ENCODE data around the gene PHYHD1. TPM values are rescaled to one million over a fixed set of nuclear protein-coding genes. Genes with fewer than 3 reads are reported as not detected.
A peak's percentile ranks its signal among the peaks of the same experiment; 100 is the strongest.

The PHYHD1 gene
- total and polyA plus RNA-seq, 2 of the 4 experiments (the other 2 are of a cell fraction): 2.2 to 8.4 TPM

DNA sequence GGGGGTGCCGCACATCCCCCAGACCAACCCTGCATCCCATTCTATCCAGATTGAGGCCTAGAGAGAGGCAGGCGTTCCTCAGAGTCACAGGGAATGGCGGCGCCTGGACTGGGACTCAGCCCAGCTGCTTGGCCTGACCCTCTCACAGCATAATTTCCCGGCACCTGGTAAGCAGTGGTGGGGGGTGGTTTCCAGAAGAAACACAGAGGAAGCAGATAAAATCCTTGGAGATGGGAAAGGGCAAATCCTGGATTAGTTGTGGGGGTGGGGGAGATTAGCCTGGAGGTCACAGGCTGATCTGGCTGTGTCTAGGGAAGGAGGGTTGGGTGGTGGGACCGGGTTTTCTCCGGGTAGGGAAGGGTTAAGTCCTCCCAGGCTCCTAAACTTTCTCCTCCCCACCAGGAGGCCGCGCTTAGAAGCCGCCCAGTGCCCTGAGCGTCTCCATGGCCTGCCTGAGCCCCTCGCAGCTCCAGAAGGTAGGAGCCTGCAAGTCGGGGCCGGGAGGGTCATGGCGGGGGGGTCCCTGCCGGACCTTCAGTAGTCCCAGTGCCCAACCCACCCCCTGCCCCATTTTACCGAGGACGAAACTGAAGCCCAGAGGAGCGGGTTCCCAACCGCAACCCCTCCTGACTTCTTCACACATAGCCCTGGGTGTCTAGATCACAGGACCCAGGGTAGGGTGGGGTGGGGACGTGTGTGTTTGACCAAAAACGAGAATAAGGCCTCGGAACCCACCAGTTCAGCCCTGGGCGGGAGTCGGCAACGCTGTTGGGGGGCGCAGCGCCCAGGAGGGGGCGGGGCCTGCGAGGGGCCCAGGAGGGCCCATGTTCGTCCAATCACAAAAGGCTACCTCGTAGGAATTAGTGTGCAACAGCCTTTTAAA lies 1.3 kb downstream of the PHYHD1 start:
- dilution Hi-C loops (cut with HindIII; ENCODE audit: low sequenced_read_pairs, unreplicated experiment) (no loop called here), in situ Hi-C loops (cut with MboI; ENCODE audit: low sequenced_read_pairs) (no loop called here), intact Hi-C loops (cut with micrococcal nuclease) (no loop called here)
- ChIA-PET CTCF (interaction anchor here (0.7 kb wide), 1 partner anchor 70 kb away, joined by 4 read pairs; no protein-coding TSS in a partner anchor), POLR2A (ENCODE audit: unreplicated experiment) (no interaction called here)
- Histone ChIP-seq H3K9me3 (ENCODE audit: control insufficient read depth, insufficient read depth, low read length) (no peaks in the 10 kb centered on the region), H2BK120ac (ENCODE audit: low read depth, low read length) (peak overlapping the region; percentile 79), H4K8ac (ENCODE audit: low read depth in 2 of 2, low read length in 2 of 2) (peak overlapping the region; percentile 20 to 91), H2AK9ac (replicated peaks; ENCODE audit: low read depth, low read length, poor library complexity) (peak overlapping the region; percentile 92), H2BK15ac (ENCODE audit: low read depth, low read length) (0 out of 3 replicates have a peak overlapping the region, but pooled peaks have one; percentile 74), H2AFZ (replicated peaks; ENCODE audit: low read length, poor library complexity) (peak overlapping the region; percentile 88), H3K56ac (ENCODE audit: extremely low read depth, insufficient read depth, low read length) (peak overlapping the region; percentile 49), H2AK5ac (ENCODE audit: low read depth, low read length) (peak overlapping the region; percentile 31), H3K18ac (ENCODE audit: low read depth, low read length) (peak overlapping the region; percentile 10; the same call in 1 of the 2 replicates), H4K20me1 (ENCODE audit: insufficient read depth, low read length) (no peaks in the 10 kb centered on the region), H4K5ac (ENCODE audit: low read depth, low read length) (peak overlapping the region; percentile 59), H3K23ac (ENCODE audit: low read depth, low read length) (peak overlapping the region; percentile 13; the same call in 1 of the 2 replicates), H3K4me2 (ENCODE audit: low read depth, low read length) (peak overlapping the region; percentile 51), H2BK5ac (ENCODE audit: low read depth, low read length, poor library complexity, severe bottlenecking) (peak overlapping the region; percentile 7), H3K79me1 (ENCODE audit: low read depth in 1 of 2, low read length in 2 of 2) (peaks cover 12 to 42% of the 10 kb centered on the region in 2 experiments; a peak in 3 of 4 replicates), H3K9ac (ENCODE audit: low read depth, low read length) (peak overlapping the region; percentile 69), H2BK20ac (ENCODE audit: low read depth, low read length) (peak overlapping the region; percentile 85), H3K4me1 (ENCODE audit: control insufficient read depth, insufficient read depth, low read length) (peaks cover 15% of the 10 kb centered on the region), H3K36me3 (ENCODE audit: control insufficient read depth, insufficient read depth, low read length) (peaks cover 13% of the 10 kb centered on the region), H3K27ac (ENCODE audit: insufficient read depth, low read length) (peak overlapping the region; percentile 75), H3K14ac (replicated peaks; ENCODE audit: low read depth, low read length) (peak overlapping the region; percentile 55), H3K27me3 (ENCODE audit: control insufficient read depth, insufficient read depth, low read length) (no peaks in the 10 kb centered on the region), H3K9me1 (ENCODE audit: insufficient read depth, low read length) (peaks cover 20% of the 10 kb centered on the region), H3K4ac (ENCODE audit: low read depth, low read length) (peak overlapping the region; percentile 77), H4K91ac (ENCODE audit: insufficient read depth, low read depth, low read length) (peak overlapping the region; percentile 35), H3K4me3 (ENCODE audit: insufficient read depth, low read depth, low read length) (peak overlapping the region; percentile 35)
- peak; percentile 72 for ATAC-seq (ENCODE audit: low read depth)
- BruUV-seq (replicated peaks): no TSS peak
- peak; percentile 50 for DNase-seq
- WGBS, 2 experiments (ENCODE audit: extremely low coverage in 2 of 2, insufficient read length in 1 of 2): 26% methylated on average over 7 of the region's 32 CpGs; no CpG with 5 or more reads in 1 of the 2 experiments
- no peak for TF ChIP-seq RFX5 (IDR thresholded peaks at IDR 0.05; ENCODE audit: low read depth, low read length)
- TF ChIP-seq MAZ (IDR thresholded peaks at IDR 0.05; ENCODE audit: borderline replicate concordance, low read depth, low read length): peak; percentile 7; the same call in 1 of the 2 replicates
